Upper lobe of right lung (tissue), 1 donor: ENCODE data around the gene LGR5. TPM values are rescaled to one million over a fixed set of nuclear protein-coding genes. Genes with fewer than 3 reads are reported as not detected.
A peak's percentile ranks its signal among the peaks of the same experiment; 100 is the strongest.

Experiments used
- ATAC-seq: fragments of 200-7000 bp; cut with Tn5 transposase; one replicate; pipeline ENCODE4 v1.9.1; 2020; ENCODE audit warnings: mild to moderate bottlenecking, moderate library complexity
- DNase-seq: peaks from one replicate; pipeline ENCODE4 v3.0.0-alpha.2; 2020
- H3K27ac ChIP-seq: fragments of 200-600 bp; one replicate; pipeline ENCODE4 v1.8.0; 2022
- H3K27me3 ChIP-seq: fragments of 200-600 bp; one replicate; pipeline ENCODE4 v1.8.0; 2022; ENCODE audit warnings: mild to moderate bottlenecking
- H3K36me3 ChIP-seq: fragments of 200-600 bp; one replicate; pipeline ENCODE4 v1.8.0; 2022
- H3K4me1 ChIP-seq: fragments of 200-600 bp; one replicate; pipeline ENCODE4 v1.8.0; 2022
- H3K4me3 ChIP-seq: fragments of 200-600 bp; one replicate; pipeline ENCODE4 v1.8.0; 2022; ENCODE audit warnings: mild to moderate bottlenecking
- H3K9me3 ChIP-seq: fragments of 200-600 bp; one replicate; pipeline ENCODE4 v1.8.0; 2022
- CTCF ChIP-seq: fragments of 200-600 bp; IDR thresholded peaks from one replicate; pipeline ENCODE4 v1.8.0; 2022; ENCODE audit warnings: antibody characterized with exemption
- intact Hi-C: fragments of 100-400 bp; cut with DNase I; formaldehyde crosslinking; loops from one replicate; pipeline ENCODE4 v1.11.0; 2022
- total RNA-seq: library from RNA; stranded (reverse); fragmentation: NEBNext Ultra II Directional; extraction: Animal tissue kit (Norgen Biotek cat#: 25700); gene quantifications from one replicate; pipeline ENCODE4 v1.2.1, GENCODE V29; 2021
- donor health status: DM: no; HTN: yes; CAD: no; lungs with severe emphysema.

The LGR5 gene
- total RNA-seq, 1 donor from 2014 or later = 0.35 TPM

- intact Hi-C loops = no loop called here
- no peak overlapping the region for H3K4me3 ChIP-seq
- H3K27me3 ChIP-seq = no peaks in the 10 kb centered on the region
- H3K9me3 ChIP-seq = no peaks in the 10 kb centered on the region
- no peak for TF ChIP-seq CTCF
- DNase-seq (no peak), ATAC-seq (no peak)
- no peaks in the 10 kb centered on the region for H3K4me1 ChIP-seq
- H3K36me3 ChIP-seq = peaks cover 100% of the 10 kb centered on the region
- no peak overlapping the region for H3K27ac ChIP-seq
These were observed 182.3 kb downstream of the LGR5 start for GRCh38 chr12:71621938-71622337.

- DNase-seq (no peak), ATAC-seq (no peak)
- Histone ChIP-seq H3K36me3 (peaks cover 99% of the 10 kb centered on the region), H3K4me1 (no peaks in the 10 kb centered on the region), H3K27ac (no peak overlapping the region), H3K27me3 (no peaks in the 10 kb centered on the region), H3K9me3 (no peaks in the 10 kb centered on the region), H3K4me3 (no peak overlapping the region)
- intact Hi-C loops = no loop called here
- TF ChIP-seq CTCF = no peak
These were observed 185.9 kb downstream of the LGR5 start for GRCh38 chr12:71625476-71625875.

- Histone ChIP-seq H3K4me3 (no peak overlapping the region), H3K4me1 (no peaks in the 10 kb centered on the region), H3K27me3 (no peaks in the 10 kb centered on the region), H3K27ac (no peak overlapping the region), H3K36me3 (peaks cover 99% of the 10 kb centered on the region), H3K9me3 (no peaks in the 10 kb centered on the region)
- ATAC-seq = peak; percentile 20
- DNase-seq = no peak
- intact Hi-C loops = no loop called here
- TF ChIP-seq CTCF = no peak
These were observed 186.5 kb downstream of the LGR5 start for GRCh38 chr12:71626098-71626497.

- no peaks in the 10 kb centered on the region for H3K27me3 ChIP-seq
- H3K27ac ChIP-seq = no peak overlapping the region
- H3K36me3 ChIP-seq = peaks cover 99% of the 10 kb centered on the region
- H3K9me3 ChIP-seq = no peaks in the 10 kb centered on the region
- intact Hi-C loops = no loop called here
- no peak overlapping the region for H3K4me3 ChIP-seq
- TF ChIP-seq CTCF = no peak
- no peak for DNase-seq
- no peaks in the 10 kb centered on the region for H3K4me1 ChIP-seq
- ATAC-seq = no peak
These were observed 187.2 kb downstream of the LGR5 start for GRCh38 chr12:71626768-71627167.

GRCh38 chr12:71627438-71628002 is 187.9 kb downstream of the LGR5 start:
- no peaks in the 10 kb centered on the region for H3K27me3 ChIP-seq
- peaks cover 99% of the 10 kb centered on the region for H3K36me3 ChIP-seq
- H3K9me3 ChIP-seq = no peaks in the 10 kb centered on the region
- TF ChIP-seq CTCF = no peak
- H3K4me1 ChIP-seq = no peaks in the 10 kb centered on the region
- DNase-seq = no peak
- no peak overlapping the region for H3K4me3 ChIP-seq
- no peak overlapping the region for H3K27ac ChIP-seq
- intact Hi-C loops = no loop called here
- ATAC-seq = no peak

Other genes with a start within 250 kb of the LGR5 start
- gene ZFC3H1, start 224.1 kb downstream of the LGR5 start, total RNA-seq = 44.8 TPM
- 4.9 TPM for gene THAP2, start 224.5 kb downstream of the LGR5 start, total RNA-seq
- 39.7 TPM for gene TMEM19, start 246.3 kb downstream of the LGR5 start, total RNA-seq